ENCODE measurements around the gene SPATA31C1. TPM values are rescaled to one million over a fixed set of nuclear protein-coding genes. Genes with fewer than 3 reads are reported as not detected.
A peak's percentile ranks its signal among the peaks of the same experiment; 100 is the strongest.

SPATA31C1 gene
- total and polyA plus RNA-seq, 11 donors: not detected

- H3K27ac ChIP-seq: no peak overlapping the region
- H3K4me3 ChIP-seq: no peak overlapping the region
- DNase-seq: no peak
- intact Hi-C loops (cut with DNase I): no loop called here
- H3K27me3 ChIP-seq: no peaks in the 10 kb centered on the region
- no peaks in the 10 kb centered on the region for H3K9me3 ChIP-seq
- no peak for TF ChIP-seq CTCF (IDR thresholded peaks at IDR 0.05)
- H3K4me1 ChIP-seq: no peaks in the 10 kb centered on the region
- 78 to 86% (median 83%) methylated on average over 12 to 13 of the region's 13 CpGs for WGBS, 4 donors
- ATAC-seq: no peak
- no peaks in the 10 kb centered on the region for H3K36me3 ChIP-seq
Measured at GRCh38 chr9:87886933-87887505, 30.7 kb upstream of the SPATA31C1 start.

- DNase-seq: no peak
- H3K4me1 ChIP-seq: no peaks in the 10 kb centered on the region
- WGBS, 4 donors: 83 to 92% (median 91%) methylated on average over 6 to 13 of the region's 13 CpGs
- no peak for ATAC-seq
- no peak overlapping the region for H3K4me3 ChIP-seq
- no peak for TF ChIP-seq CTCF (IDR thresholded peaks at IDR 0.05)
- no peak for TF ChIP-seq POLR2A (IDR thresholded peaks at IDR 0.05)
- intact Hi-C loops (cut with DNase I): no loop called here
- H3K9me3 ChIP-seq: no peaks in the 10 kb centered on the region
- H3K36me3 ChIP-seq: no peaks in the 10 kb centered on the region
- no peaks in the 10 kb centered on the region for H3K27me3 ChIP-seq
- no peak overlapping the region for H3K27ac ChIP-seq
Measured at GRCh38 chr9:87887661-87888480, 29.9 kb upstream of the SPATA31C1 start.

- TF ChIP-seq POLR2A (IDR thresholded peaks at IDR 0.05): no peak
- no peak for TF ChIP-seq CTCF (IDR thresholded peaks at IDR 0.05)
- Histone ChIP-seq H3K4me3 (no peak overlapping the region), H3K27me3 (no peaks in the 10 kb centered on the region), H3K4me1 (no peaks in the 10 kb centered on the region), H3K27ac (no peak overlapping the region), H3K9me3 (no peaks in the 10 kb centered on the region), H3K36me3 (no peaks in the 10 kb centered on the region)
- 69 to 77% (median 75%) methylated on average over 5 to 6 of the region's 6 CpGs for WGBS, 4 donors
- DNase-seq: no peak
- ATAC-seq: no peak
- intact Hi-C loops (cut with DNase I): no loop called here
Measured at GRCh38 chr9:87888501-87888900, 29.3 kb upstream of the SPATA31C1 start.

GRCh38 chr9:87889065-87889881, 28.5 kb upstream of the SPATA31C1 start:
- peak in 1 of 4 donors; percentile 10 for ATAC-seq
- H3K27me3 ChIP-seq: no peaks in the 10 kb centered on the region

More at GRCh38 chr9:87889065-87889881, 28.5 kb upstream of the SPATA31C1 start:
- H3K36me3 ChIP-seq: no peaks in the 10 kb centered on the region
- 85 to 90% (median 87%) methylated on average over 6 to 12 of the region's 12 CpGs for WGBS, 4 donors
- no peaks in the 10 kb centered on the region for H3K4me1 ChIP-seq
- DNase-seq: no peak
- peaks cover 0 to 4% (median 0%) of the 10 kb centered on the region in 12 donors for H3K9me3 ChIP-seq
- no peak overlapping the region for H3K4me3 ChIP-seq
- intact Hi-C loops (cut with DNase I): no loop called here
- TF ChIP-seq POLR2A (IDR thresholded peaks at IDR 0.05): no peak
- no peak overlapping the region for H3K27ac ChIP-seq
